HPDE6-E6E7 (cell line): Measurements from ENCODE around the gene PHF20.
"Not testable (repeated sequence)": the region's sequence is repeated elsewhere in the genome, so short reads cannot be mapped to it uniquely, and the experiment has no call there.

Experiments used
- DNase-seq: peaks from one replicate; pipeline ENCODE4 v3.0.0; 2011; ENCODE audit warnings: missing footprints; ENCODE audit errors: extremely low spot score

The PHF20 gene

GRCh38 chr20:35771689-35772562 lies at the start of gene PHF20:
PHF20 (plus strand) TSS chr20:35772015; CDS start chr20:35801523, 29,508 bp downstream.
- DNase-seq: peak; percentile 99

DNA sequence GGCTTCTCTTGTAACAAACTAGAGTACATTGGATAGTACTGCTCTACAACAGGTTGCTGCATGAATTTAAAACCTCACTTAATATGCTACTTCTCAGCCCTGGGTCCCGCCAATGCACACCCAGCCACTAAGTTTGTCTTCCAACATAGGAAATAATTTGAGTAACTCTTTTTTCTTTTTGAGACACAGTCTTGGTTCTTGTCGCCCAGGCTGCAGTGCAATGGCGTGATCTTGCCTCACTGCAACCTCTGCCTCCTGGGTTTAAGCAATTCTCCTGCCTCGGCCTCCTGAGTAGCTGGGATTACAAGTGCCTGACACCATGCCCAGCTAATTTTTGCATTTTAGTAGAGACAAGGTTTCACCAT lies 48.6 kb upstream of the PHF20 start:
- DNase-seq: not testable (repeated sequence)

GRCh38 chr20:35723652-35724320 lies 48.0 kb upstream of the PHF20 start:
- DNase-seq: not testable (repeated sequence)

DNA sequence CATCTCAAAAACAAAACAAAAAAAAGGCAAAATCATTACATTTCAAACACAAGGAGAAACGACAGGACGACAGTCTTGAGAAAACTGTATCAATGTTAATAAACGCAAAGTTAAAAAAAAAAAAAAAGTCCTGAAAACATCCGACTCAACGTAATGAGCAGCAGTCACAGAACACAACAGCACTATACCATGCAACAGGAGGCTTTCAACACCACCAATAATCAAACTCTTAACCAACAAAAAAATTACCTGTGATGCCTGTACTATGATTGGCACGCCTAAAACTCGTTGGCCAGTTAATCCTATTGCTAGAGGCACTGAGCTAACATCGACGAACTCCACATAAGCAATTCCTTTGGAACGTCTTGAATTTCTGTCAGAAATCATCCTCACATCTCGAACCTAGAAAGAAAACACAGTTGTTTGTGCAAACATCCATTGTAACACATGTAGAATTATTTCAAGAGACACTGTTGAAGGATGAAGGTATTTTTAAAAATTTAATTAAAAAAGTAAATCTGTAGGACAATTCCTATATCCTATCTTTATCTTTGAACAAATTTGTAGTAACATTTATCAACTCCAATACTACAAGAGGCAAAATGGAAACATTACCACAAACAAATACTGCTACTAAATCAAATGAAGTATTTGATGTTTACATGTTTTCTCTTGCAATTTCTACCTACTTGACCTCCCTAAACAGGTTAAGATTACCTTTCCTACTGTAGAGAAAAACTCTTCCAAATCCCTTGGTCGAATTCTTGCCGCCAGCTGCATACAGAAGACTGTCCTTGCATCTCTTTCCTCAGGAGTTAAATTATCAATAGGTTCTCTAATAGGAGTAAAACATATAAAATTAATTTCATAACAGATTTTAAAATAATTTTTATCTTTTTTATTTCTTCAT lies 47.2 kb upstream of the PHF20 start:
- no peak for DNase-seq

GRCh38 chr20:35726842-35727711 lies 44.7 kb upstream of the PHF20 start:
- DNase-seq: no peak

- DNase-seq: no peak
Observed at GRCh38 chr20:35729283-35729807, 42.5 kb upstream of the PHF20 start.

- no peak for DNase-seq
Observed at GRCh38 chr20:35729836-35730582, 41.8 kb upstream of the PHF20 start.

GRCh38 chr20:35730583-35731468 lies 41.0 kb upstream of the PHF20 start:
- no peak for DNase-seq

GRCh38 chr20:35731469-35731788 lies 40.4 kb upstream of the PHF20 start:
- no peak for DNase-seq

DNA sequence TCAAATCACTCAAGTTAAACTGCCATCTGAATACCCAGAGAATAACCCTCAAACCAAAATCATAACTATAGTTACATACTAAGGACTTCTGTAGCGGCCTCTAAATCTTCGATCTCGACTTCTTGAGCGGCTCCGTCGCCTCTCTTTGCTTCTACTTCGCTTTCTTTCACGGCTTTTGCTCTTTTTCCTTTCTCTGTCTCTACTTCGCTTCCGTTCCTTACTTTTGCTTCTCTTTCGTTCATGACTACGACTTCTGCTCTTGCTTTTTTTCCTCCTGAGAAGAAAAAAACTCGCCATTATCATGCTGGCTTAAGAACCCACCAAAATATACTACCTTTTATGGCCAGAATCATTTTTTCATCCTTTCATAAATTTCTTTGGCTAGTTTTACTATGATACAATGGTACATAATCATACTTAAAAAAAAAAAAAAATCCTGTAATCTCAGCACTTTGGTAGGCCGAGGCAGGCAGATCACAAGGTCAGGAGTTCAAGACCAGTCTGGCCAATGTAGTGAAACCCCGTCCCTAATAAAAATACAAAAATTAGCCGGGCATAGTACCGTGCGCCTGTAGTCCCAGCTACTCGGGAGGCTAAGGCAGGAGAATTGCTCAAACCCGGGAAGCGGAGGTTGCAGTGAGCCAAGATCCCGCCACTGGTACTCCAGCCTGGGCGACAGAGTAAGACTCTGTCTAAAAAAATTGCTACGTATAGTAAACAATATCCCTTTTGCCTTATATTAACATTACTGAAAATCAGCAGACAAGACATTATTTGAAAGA lies 39.8 kb upstream of the PHF20 start:
- no peak for DNase-seq

DNA sequence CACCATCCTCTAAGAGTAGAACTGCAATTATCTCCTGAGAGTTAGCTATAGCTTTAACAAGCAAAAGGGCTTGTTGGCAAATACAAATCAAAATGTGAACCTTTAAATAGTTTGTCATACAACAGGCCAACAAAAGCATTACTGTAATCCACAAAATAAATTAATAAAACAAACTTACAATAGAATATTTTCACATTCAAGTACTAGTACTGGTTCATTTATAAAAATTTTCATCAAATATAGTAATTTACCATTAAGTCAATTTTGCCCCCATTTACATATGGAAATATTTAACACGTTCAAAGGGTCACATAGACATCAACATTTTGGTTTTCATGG lies 39.2 kb upstream of the PHF20 start:
- no peak for DNase-seq

DNA sequence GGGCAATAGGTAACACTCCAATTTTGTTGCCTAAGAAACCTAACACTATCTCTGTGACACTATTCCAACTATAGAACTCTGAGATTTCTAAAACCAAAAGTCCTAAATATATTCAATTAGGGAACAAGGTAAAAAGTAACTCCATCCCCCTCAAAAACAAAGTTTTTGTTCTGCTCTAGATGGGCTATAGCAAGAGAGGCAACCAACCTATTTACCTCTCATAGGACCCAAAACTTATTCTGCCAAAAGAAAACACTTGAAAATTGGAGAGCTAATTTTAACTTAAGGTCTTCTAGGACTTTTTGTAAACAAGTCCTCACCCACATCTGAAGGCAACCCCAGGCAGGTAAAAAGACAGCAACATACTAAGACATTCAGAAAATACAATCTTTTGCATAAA lies 37.4 kb upstream of the PHF20 start:
- no peak for DNase-seq

- DNase-seq: no peak
Observed at GRCh38 chr20:35734777-35735649, 36.8 kb upstream of the PHF20 start.

- no peak for DNase-seq
Observed at GRCh38 chr20:35735826-35736470, 35.9 kb upstream of the PHF20 start.

- DNase-seq: no peak
Observed at GRCh38 chr20:35737865-35738333, 33.9 kb upstream of the PHF20 start.

DNA sequence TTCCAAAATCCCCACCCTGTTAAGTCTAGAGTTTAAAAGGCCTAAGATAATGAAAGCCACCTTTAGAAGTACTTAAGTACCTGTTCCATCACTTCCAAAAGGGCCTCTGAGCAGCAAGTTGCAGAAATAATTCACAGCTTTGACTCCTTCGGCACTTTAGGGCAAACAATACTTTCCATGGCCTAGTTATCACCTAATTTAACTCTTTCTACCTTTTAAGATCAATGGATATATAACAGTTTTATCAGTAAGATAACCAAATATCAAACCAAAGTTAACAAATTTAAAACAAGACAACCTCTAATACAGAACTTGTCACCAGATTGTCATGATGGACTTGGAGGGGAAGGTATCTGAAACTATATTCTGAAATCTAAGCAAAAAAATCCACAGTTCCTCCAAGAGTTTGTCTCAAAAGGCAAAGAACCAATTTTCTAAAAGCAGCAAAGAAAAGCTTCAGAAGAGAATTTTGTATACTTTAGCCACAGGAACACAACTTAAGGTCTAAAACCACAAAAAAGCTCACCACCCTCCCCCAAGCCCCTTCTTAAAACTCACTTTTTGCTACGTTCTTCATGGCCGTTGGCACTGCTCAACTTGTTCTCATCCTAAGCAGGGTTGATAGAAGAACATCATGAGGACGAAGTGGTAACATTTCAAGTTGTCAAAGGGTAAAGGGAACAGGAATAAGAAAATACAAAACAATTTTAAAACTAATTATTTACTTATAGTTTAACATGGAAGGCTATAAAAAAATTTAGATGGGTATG lies 33.2 kb upstream of the PHF20 start:
- no peak for DNase-seq
